GM18508 (cell line): Measurements from ENCODE around the gene HOXD4.

Source experiments
- ATAC-seq: cut with Tn5 transposase; IDR thresholded peaks from one replicate; pipeline ENCODE4 v1.9.1; 2021; ENCODE audit warnings: moderate number of reproducible peaks; ENCODE audit not compliant: insufficient read depth, unreplicated experiment

Gene HOXD4

GRCh38 chr2:176112375-176113302 is 38.7 kb upstream of the HOXD4 start:
- no peak for ATAC-seq

DNA sequence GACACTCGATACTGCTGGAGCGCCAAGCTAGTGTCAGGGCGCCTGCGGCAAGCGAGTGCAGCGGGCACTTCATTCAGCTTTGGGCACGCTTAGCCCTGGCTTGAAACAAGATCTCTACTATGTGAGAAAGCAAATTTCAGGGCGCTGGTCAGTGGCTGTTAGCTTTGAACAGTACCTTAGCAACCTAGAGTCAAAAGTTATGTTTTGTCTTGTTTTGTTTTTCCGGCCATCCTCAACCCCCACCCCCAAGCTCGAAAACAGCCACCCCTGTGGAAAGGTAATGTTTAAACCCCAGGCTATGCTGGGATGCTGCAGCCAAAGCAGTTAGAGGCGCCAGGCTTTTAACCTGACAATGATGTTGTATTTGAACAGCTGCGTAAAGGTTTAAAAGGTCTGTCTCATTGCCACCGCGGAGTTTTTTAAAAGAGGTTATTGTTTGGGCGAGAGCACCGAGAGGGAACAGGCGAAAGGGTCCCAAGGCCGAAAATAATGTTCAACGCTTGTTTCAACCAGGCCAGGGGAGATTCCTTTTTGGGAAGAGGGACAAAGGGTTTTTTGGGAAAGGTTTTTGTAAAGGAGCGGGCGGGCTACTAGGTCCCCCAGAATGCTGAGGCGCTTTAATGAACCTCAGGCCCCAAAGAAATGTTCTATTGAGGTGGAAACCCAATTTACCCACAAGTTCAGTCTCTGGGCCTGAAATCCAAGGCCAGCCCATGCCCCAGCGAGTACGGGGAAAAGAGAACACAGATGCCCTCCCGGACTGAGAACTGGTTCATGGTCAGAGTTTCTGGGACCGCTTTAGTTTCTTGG is 37.0 kb upstream of the HOXD4 start:
- no peak for ATAC-seq

GRCh38 chr2:176114930-176115625 is 36.3 kb upstream of the HOXD4 start:
- ATAC-seq: no peak

- ATAC-seq: no peak
Observed at GRCh38 chr2:176115883-176116813, 35.2 kb upstream of the HOXD4 start, which contains the start of gene HOXD10. Gene HOXD10 (plus strand): TSS chr2:176116778. CDS start chr2:176116834, 56 bp downstream.

GRCh38 chr2:176117162-176117822 is 34.1 kb upstream of the HOXD4 start:
- no peak for ATAC-seq

DNA sequence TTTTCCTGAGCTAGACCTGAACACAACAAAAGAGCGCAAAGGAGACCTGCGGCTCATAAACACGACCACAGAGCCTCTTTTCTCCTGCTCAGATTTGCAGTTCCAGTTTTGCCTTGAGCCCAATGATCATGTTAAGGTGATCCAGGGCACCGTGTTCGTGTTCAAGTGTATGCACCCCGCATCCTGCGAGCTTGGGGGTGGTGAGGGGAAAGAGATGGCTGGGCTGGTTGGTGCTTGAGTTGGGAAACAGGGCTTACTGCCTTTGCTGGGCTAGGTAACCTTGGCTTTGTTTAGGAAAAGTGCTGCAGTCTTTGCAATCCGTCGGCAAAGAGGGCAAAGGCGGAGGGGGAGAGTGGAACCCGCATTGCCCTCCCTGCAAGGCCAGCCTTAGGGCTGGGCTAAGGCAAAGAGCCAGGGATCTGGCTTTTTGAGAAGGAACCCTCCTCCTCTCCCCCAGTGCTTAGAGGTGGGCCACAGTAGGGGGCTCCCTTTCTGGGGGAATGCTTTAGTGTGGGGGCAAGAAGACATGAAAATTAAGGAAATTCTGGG is 33.5 kb upstream of the HOXD4 start:
- ATAC-seq: no peak

DNA sequence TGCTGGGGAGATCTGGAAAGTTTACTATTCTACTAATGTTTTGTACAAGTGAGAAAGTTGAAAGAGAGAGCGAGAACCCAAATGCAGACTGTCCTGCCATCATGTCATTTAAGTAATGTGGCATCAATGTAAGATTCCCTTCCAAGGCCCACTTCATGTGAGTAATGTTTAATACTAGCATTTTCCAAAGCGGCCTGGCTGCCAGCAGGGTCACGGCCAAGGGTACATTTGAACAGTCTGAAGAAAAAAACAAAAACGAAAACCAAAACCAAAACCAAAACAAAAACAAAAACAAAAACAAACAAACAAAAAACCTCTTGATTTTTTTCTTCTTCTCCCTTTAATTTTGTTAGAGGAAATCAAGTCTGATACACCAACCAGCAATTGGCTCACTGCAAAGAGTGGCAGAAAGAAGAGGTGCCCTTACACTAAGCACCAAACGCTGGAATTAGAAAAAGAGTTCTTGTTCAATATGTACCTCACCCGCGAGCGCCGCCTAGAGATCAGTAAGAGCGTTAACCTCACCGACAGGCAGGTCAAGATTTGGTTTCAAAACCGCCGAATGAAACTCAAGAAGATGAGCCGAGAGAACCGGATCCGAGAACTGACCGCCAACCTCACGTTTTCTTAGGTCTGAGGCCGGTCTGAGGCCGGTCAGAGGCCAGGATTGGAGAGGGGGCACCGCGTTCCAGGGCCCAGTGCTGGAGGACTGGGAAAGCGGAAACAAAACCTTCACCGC is 32.6 kb upstream of the HOXD4 start:
- no peak for ATAC-seq

DNA sequence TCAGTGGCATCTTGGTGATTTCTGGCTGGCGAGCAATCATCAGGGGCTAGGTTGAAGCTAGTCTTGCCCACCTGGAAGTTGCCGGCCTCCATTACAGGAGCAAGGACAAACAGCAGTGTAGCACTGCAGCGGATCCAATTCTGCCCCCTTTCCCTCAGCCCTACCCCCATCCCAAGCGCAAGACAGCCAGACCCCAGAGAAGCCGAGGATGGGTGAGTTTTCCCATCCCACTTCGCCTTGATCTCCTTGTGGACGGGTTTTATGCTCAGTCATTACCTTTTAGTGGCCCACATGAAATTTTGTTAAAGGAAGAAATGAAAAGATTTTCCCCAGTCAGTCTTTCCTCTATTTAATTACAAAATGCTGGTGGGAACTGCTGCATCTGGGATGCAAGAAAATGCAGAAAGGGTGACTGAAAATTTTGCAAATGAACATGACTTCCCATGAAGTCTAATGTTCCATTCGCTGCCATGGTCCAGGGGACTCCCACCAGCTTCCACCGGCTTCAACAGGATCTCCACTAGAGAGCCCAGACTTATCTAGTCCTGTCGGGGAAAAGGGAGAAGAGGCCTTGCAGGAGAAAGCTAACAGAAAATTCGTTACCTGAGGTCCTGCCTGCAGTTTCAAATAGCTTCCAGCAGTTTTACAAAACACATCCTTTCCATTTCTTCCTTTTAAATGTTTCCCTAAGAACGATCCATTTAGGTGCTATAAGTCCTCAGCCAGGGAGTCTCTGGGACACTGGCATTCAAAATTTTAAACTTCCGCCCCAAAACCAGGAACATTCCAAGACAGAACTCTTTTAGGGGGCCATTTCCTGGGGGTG is 30.8 kb upstream of the HOXD4 start:
- ATAC-seq: no peak

- ATAC-seq: no peak
Observed at GRCh38 chr2:176121190-176122051, 29.9 kb upstream of the HOXD4 start.

- no peak for ATAC-seq
Observed at GRCh38 chr2:176122052-176122682, 29.2 kb upstream of the HOXD4 start.

DNA sequence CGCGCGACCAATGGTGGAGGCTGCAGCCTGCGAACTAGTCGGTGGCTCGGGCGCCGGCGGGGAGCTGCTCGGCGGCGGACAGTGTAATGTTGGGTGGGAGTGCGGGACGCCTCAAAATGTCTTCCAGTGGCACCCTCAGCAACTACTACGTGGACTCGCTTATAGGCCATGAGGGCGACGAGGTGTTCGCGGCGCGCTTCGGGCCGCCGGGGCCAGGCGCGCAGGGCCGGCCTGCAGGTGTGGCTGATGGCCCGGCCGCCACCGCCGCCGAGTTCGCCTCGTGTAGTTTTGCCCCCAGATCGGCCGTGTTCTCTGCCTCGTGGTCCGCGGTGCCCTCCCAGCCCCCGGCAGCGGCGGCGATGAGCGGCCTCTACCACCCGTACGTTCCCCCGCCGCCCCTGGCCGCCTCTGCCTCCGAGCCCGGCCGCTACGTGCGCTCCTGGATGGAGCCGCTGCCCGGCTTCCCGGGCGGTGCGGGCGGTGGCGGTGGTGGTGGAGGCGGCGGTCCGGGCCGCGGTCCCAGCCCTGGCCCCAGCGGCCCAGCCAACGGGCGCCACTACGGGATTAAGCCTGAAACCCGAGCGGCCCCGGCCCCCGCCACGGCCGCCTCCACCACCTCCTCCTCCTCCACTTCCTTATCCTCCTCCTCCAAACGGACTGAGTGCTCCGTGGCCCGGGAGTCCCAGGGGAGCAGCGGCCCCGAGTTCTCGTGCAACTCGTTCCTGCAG is 28.5 kb upstream of the HOXD4 start, which contains the start of gene HOXD9:
TSS of gene HOXD9 (plus strand) at position 37 of the 728 bp plus-strand sequence. CDS start at position 87, 50 bp downstream.
- no peak for ATAC-seq

- ATAC-seq: no peak
Observed at GRCh38 chr2:176123411-176124109, 27.8 kb upstream of the HOXD4 start.

- no peak for ATAC-seq
Observed at GRCh38 chr2:176124110-176124946, 27.0 kb upstream of the HOXD4 start.
